ENCODE results near the gene FAM184B. TPM values are rescaled to one million over a fixed set of nuclear protein-coding genes. Genes with fewer than 3 reads are reported as not detected.

The FAM184B gene
- total and polyA plus RNA-seq, 2 experiments from 2014 or later = 0.11 to 0.49 TPM

GRCh38 chr4:17704020-17704650 is 77.3 kb downstream of the FAM184B start:
- TF ChIP-seq STAT1 (IDR thresholded peaks at IDR 0.05; ENCODE audit: unreplicated experiment) (no peak), POLR2AphosphoS5 (IDR thresholded peaks at IDR 0.05; ENCODE audit: low read depth) (no peak), CREB1 (CRISPR knock-in tag; IDR thresholded peaks at IDR 0.05; ENCODE audit: low read depth) (no peak)
- no peak overlapping the region for H3K4me2 ChIP-seq
- ATAC-seq (no peak), DNase-seq (ENCODE audit: low spot score) (no peak)
- H3K79me2 ChIP-seq (replicated peaks; ENCODE audit: insufficient read depth) = no peaks in the 10 kb centered on the region
- H3K27ac ChIP-seq (ENCODE audit: low read depth) = no peak overlapping the region
- H3K27me3 Mint-ChIP-seq (ENCODE audit: insufficient read depth, low read depth, poor library complexity) = no peaks in the 10 kb centered on the region
- H4K20me1 ChIP-seq (replicated peaks; ENCODE audit: insufficient read depth) = no peaks in the 10 kb centered on the region
- no peak overlapping the region for H3K4me3 Mint-ChIP-seq
- H3K4me3 ChIP-seq = no peak overlapping the region
- H3K36me3 Mint-ChIP-seq (ENCODE audit: low read depth) = no peaks in the 10 kb centered on the region
- no peak overlapping the region for H2AFZ ChIP-seq
- H3K4me1 Mint-ChIP-seq = no peaks in the 10 kb centered on the region
- H3K9me2 ChIP-seq (ENCODE audit: insufficient read depth) = no peaks in the 10 kb centered on the region
- no peak overlapping the region; the same call in 1 of the 2 replicates for H3K27ac Mint-ChIP-seq
- no peaks in the 10 kb centered on the region for H3K36me3 ChIP-seq (ENCODE audit: insufficient read depth)
- peaks cover 2% of the 10 kb centered on the region; the same call in 2 of the 3 replicates for H3K9me3 Mint-ChIP-seq
- H3K27me3 ChIP-seq (ENCODE audit: insufficient read depth) = no peaks in the 10 kb centered on the region
- no peaks in the 10 kb centered on the region for H3K4me1 ChIP-seq (ENCODE audit: insufficient read depth)
- no peaks in the 10 kb centered on the region for H3F3A ChIP-seq (replicated peaks; ENCODE audit: low read depth)

- Histone ChIP-seq H3F3A (replicated peaks; ENCODE audit: low read depth) (no peaks in the 10 kb centered on the region), H3K4me3 (no peak overlapping the region), H3K4me2 (no peak overlapping the region), H3K9me2 (ENCODE audit: insufficient read depth) (no peaks in the 10 kb centered on the region), H4K20me1 (replicated peaks; ENCODE audit: insufficient read depth) (no peaks in the 10 kb centered on the region), H3K4me1 (ENCODE audit: insufficient read depth) (no peaks in the 10 kb centered on the region), H3K36me3 (ENCODE audit: insufficient read depth) (no peaks in the 10 kb centered on the region), H3K27me3 (ENCODE audit: insufficient read depth) (no peaks in the 10 kb centered on the region), H3K27ac (ENCODE audit: low read depth) (no peak overlapping the region), H3K79me2 (replicated peaks; ENCODE audit: insufficient read depth) (no peaks in the 10 kb centered on the region), H2AFZ (no peak overlapping the region)
- peaks cover 5% of the 10 kb centered on the region; the same call in 2 of the 3 replicates for H3K9me3 Mint-ChIP-seq
- H3K27me3 Mint-ChIP-seq (ENCODE audit: insufficient read depth, low read depth, poor library complexity) = no peaks in the 10 kb centered on the region
- no peaks in the 10 kb centered on the region for H3K36me3 Mint-ChIP-seq (ENCODE audit: low read depth)
- no peak overlapping the region for H3K27ac Mint-ChIP-seq
- no peak for TF ChIP-seq EZH2phosphoT487 (IDR thresholded peaks at IDR 0.05; ENCODE audit: unreplicated experiment)
- TF ChIP-seq POLR2AphosphoS5 (IDR thresholded peaks at IDR 0.05; ENCODE audit: low read depth) = no peak
- TF ChIP-seq CREB1 (CRISPR knock-in tag; IDR thresholded peaks at IDR 0.05; ENCODE audit: low read depth) = no peak
- TF ChIP-seq NANOG (IDR thresholded peaks at IDR 0.05; ENCODE audit: borderline replicate concordance) = no peak
- TF ChIP-seq JUNB (IDR thresholded peaks at IDR 0.05; ENCODE audit: unreplicated experiment) = no peak
- no peak for TF ChIP-seq STAT1 (IDR thresholded peaks at IDR 0.05; ENCODE audit: unreplicated experiment)
- TF ChIP-seq ZNF114 (CRISPR knock-in tag; IDR thresholded peaks at IDR 0.05) = no peak
- H3K4me3 Mint-ChIP-seq = no peak overlapping the region
- DNase-seq (ENCODE audit: low spot score) (no peak), ATAC-seq (no peak)
- no peaks in the 10 kb centered on the region for H3K4me1 Mint-ChIP-seq
Observed at GRCh38 chr4:17702641-17703040, 78.8 kb downstream of the FAM184B start.

GRCh38 chr4:17701882-17702281 is 79.5 kb downstream of the FAM184B start:
- H3K79me2 ChIP-seq (replicated peaks; ENCODE audit: insufficient read depth) = no peaks in the 10 kb centered on the region
- no peak overlapping the region for H2AFZ ChIP-seq
- no peaks in the 10 kb centered on the region for H3K27me3 ChIP-seq (ENCODE audit: insufficient read depth)
- no peaks in the 10 kb centered on the region for H4K20me1 ChIP-seq (replicated peaks; ENCODE audit: insufficient read depth)
- H3K4me1 Mint-ChIP-seq = no peaks in the 10 kb centered on the region
- peaks cover 5% of the 10 kb centered on the region; the same call in 2 of the 3 replicates for H3K9me3 Mint-ChIP-seq
- no peaks in the 10 kb centered on the region for H3K27me3 Mint-ChIP-seq (ENCODE audit: insufficient read depth, low read depth, poor library complexity)
- no peaks in the 10 kb centered on the region for H3K4me1 ChIP-seq (ENCODE audit: insufficient read depth)
- no peak overlapping the region for H3K4me3 Mint-ChIP-seq
- no peak overlapping the region for H3K27ac Mint-ChIP-seq
- no peak for ATAC-seq
- no peak overlapping the region for H3K27ac ChIP-seq (ENCODE audit: low read depth)
- no peak for TF ChIP-seq ZNF331 (CRISPR knock-in tag; IDR thresholded peaks at IDR 0.05; ENCODE audit: low read depth)
- DNase-seq (ENCODE audit: low spot score) = no peak
- no peak overlapping the region for H3K4me3 ChIP-seq
- no peaks in the 10 kb centered on the region for H3K36me3 ChIP-seq (ENCODE audit: insufficient read depth)
- no peaks in the 10 kb centered on the region for H3K36me3 Mint-ChIP-seq (ENCODE audit: low read depth)
- no peaks in the 10 kb centered on the region for H3K9me2 ChIP-seq (ENCODE audit: insufficient read depth)
- H3K4me2 ChIP-seq = no peak overlapping the region
- no peaks in the 10 kb centered on the region for H3F3A ChIP-seq (replicated peaks; ENCODE audit: low read depth)

Data from GM23338 (cell line).